Endothelial cell of umbilical vein (primary cell): ENCODE measurements around the gene AP2A2.

Experiments
- CTCF ChIP-seq, 2 donors: IDR thresholded peaks; 1 replicate in 1 of 2; 2 replicates in 1 of 2; pipeline ENCODE4 v1.5.1; 2011; ENCODE audit warnings: low read length in 2 of 2, mild to moderate bottlenecking in 2 of 2, moderate library complexity in 2 of 2, control low read depth in 1 of 2, inconsistent platforms in 1 of 2, low read depth in 1 of 2; ENCODE audit not compliant: insufficient read depth in 1 of 2; ENCODE audit errors: extremely low read depth in 1 of 2
- EZH2 ChIP-seq: IDR thresholded peaks from 2 replicates; pipeline ENCODE4 v1.6.1; 2012; ENCODE audit warnings: borderline replicate concordance, low read depth, mild to moderate bottlenecking, moderate library complexity, low read length, inconsistent platforms; ENCODE audit not compliant: severe bottlenecking
- JUN ChIP-seq: IDR thresholded peaks from 2 replicates; pipeline ENCODE4 v1.6.1; 2011; ENCODE audit warnings: borderline replicate concordance, low read depth; ENCODE audit not compliant: insufficient read length, insufficient read depth
- MAX ChIP-seq: IDR thresholded peaks from 2 replicates; pipeline ENCODE4 v1.6.1; 2011; ENCODE audit not compliant: insufficient read depth, insufficient read length
- MYC ChIP-seq: IDR thresholded peaks from one replicate; pipeline ENCODE4 v1.6.1; 2011; ENCODE audit warnings: mild to moderate bottlenecking, low read depth, low read length
- POLR2A ChIP-seq: IDR thresholded peaks from 2 replicates; pipeline ENCODE4 v1.6.1; 2012; ENCODE audit warnings: low read depth, mild to moderate bottlenecking, control low read depth, low read length
- POLR2AphosphoS5 ChIP-seq: IDR thresholded peaks from 2 replicates; pipeline ENCODE4 v1.6.1; 2012; ENCODE audit warnings: low read depth, mild to moderate bottlenecking, control low read depth, low read length, moderate library complexity; ENCODE audit not compliant: insufficient read depth

DNA sequence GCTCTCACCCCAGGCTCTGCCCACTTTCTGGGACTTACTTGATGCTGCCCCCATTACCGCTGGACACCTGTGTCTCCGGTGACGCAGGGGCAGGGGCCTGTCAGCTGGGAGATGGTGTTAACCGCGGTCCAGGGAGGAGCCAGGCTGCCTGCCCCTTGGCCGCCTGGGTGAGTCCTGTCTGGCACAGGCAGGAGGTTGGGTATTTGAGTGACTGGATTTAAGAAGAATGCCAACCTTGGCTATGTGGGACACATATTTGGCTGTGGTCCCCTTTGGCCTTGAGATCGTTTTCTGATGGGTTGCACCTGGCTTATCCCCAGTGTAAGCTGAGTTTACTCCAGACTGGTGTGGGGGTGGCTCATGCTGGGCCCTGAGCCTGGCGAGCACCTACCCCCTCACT lies 108.3 kb downstream of the AP2A2 start:
- TF ChIP-seq CTCF (IDR thresholded peaks at IDR 0.05; ENCODE audit: extremely low read depth in 1 of 2, insufficient read depth in 1 of 2, low read depth in 1 of 2, low read length in 2 of 2) = no peak
- no peak for TF ChIP-seq EZH2
- no peak for TF ChIP-seq POLR2A
- no peak for TF ChIP-seq MYC
- TF ChIP-seq POLR2AphosphoS5 = no peak
- TF ChIP-seq JUN = no peak
- TF ChIP-seq MAX = no peak
